GM18526 (cell line): ENCODE results near the gene UBTF.

Source experiments
- POLR2A ChIP-seq: IDR thresholded peaks from 3 replicates; pipeline ENCODE4 v1.6.1; 2011; ENCODE audit not compliant: insufficient read length; ENCODE audit errors: extremely low read depth

UBTF gene

DNA sequence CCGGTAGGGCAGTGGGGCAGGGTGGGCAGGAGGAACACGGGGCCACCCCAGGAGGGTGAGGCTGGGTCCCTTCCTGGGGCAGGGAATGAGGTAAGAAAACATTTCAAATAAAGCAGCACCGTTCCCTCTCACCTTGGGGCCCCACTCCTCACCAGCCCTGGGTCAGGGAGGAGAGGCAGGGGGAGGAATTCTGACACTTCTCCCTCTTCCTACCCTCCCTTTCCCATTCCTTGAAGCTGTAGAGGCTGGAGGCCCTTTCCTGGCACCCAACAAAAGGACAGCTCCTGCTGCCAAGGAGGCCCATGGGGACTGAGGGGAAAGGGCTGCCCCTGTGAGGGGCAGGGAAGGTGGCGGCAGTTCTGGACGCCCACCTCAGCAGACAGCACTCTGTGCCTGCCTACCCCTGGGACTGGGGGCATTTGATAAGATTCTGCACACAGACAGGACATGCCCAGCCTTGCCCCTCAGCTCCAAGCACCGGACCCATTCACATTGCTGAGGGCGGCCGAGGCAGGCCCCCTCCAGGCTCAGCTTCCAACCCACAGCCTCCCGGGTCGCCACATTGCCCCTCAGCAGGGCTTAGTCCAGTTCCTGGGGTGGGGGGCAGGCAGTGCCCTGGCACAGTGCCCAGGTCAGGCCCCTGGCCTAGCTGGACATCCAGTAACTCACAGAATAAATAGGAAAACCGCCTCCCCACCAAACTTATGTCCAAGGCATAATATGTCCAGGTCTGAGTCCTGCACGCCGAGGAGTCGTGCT is 26.0 kb downstream of the UBTF start:
- TF ChIP-seq POLR2A: no peak

DNA sequence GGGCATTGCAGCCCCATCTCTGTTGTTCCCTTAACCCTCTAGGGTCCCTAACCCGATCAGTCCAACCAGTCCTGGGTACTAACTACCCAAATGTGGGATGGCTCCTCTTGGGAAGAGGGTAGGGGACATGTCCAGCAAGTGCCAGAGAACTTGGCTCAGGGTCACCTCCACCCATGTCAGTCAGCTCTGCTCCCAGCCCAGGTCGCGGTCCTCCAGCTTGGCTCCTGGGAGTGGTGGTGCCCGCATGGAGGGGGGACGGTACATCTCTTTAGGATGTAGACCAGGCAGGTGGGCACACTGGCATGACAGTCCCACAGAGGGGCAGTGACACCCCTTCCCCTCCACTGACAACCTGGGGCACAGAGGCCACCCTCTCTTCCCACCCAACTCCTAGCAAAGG is 26.7 kb downstream of the UBTF start:
- no peak for TF ChIP-seq POLR2A

DNA sequence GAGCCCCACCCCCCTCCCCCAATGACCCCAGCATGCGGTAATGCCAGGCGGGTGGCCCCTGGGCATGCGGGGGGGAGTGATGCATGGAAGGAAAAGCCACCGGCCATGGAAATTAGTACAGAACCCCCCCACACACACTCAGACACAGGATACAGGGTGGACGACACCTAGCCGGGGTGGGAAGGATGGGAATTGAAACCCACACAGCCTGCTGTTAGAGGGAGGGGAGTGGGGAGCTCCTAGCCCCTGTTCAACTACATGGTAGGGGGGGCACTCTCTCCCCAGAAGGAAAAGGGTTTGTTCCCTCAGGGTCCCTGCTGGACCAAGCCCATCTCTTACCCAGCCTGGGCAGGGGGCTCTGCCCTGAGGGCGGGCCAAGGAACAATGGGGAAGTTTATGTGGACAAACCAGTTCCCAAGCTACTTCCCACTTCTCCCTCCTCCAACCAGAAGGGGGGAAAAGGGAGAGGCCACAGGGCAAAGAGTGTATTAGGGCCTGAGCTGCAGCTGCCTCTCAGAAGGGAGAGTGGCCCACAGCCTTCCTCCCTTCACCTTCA is 27.5 kb downstream of the UBTF start:
- TF ChIP-seq POLR2A: no peak

DNA sequence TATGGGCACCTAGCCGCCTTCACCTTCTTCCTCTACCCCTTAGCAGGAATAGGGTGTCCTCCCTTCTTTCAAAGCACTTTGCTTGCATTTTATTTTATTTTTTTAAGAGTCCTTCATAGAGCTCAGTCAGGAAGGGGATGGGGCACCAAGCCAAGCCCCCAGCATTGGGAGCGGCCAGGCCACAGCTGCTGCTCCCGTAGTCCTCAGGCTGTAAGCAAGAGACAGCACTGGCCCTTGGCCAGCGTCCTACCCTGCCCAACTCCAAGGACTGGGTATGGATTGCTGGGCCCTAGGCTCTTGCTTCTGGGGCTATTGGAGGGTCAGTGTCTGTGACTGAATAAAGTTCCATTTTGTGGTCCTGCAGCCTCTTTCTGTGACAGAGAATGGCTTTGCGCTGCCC is 28.1 kb downstream of the UBTF start:
- TF ChIP-seq POLR2A: no peak

GRCh38 chr17:44190481-44190880 is 29.0 kb downstream of the UBTF start:
- no peak for TF ChIP-seq POLR2A

- TF ChIP-seq POLR2A: no peak
These were observed 30.7 kb downstream of the UBTF start for GRCh38 chr17:44188576-44189403.

GRCh38 chr17:44187131-44187899 is 32.2 kb downstream of the UBTF start:
- TF ChIP-seq POLR2A: no peak

- peak; percentile 95 for TF ChIP-seq POLR2A
These were observed 33.0 kb downstream of the UBTF start, which contains the start of gene TMUB2 for GRCh38 chr17:44186307-44187130. Gene TMUB2 (plus strand): TSS chr17:44186972. CDS start chr17:44187709, 737 bp downstream.

GRCh38 chr17:44184212-44184810 is 35.2 kb downstream of the UBTF start:
- TF ChIP-seq POLR2A: no peak

DNA sequence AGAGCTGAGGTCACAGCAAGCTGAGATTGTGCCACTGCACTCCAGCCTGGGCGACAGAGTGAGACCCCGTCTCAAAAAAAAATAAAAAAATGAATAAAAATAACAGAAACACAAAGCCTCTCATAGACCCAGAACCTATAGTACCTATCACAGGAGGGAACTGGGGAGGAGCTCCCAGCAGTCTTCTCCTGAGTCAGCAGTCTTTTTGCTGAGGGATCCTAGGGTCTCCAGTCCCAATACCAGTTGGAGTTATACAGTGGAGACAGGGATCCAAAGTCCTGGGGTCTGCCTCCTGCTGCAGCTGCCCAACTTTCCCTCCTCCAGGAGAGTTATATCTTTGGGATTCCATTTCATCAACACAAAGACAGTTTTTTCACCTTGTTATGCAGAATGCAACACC is 36.5 kb downstream of the UBTF start:
- no peak for TF ChIP-seq POLR2A

DNA sequence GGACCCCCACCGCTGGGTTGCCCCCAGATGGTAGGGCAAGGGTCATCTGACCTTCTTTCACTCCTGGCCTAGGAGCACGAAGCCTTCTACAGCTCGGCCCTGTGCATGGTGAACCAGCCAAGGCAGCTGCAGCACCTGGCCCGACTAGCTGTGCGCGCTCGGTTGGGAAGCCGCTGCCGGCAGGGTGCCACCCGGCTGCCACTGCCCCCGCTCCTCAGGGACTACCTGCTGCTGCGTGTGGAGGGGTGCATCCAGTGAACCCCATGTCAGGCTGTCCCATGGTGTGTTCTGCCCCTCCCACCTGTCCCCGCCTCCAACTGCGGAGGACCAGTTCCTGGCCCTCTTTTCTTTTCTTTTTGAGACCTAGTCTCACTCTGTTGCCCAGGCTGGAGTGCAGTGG is 41.3 kb downstream of the UBTF start:
- no peak for TF ChIP-seq POLR2A

DNA sequence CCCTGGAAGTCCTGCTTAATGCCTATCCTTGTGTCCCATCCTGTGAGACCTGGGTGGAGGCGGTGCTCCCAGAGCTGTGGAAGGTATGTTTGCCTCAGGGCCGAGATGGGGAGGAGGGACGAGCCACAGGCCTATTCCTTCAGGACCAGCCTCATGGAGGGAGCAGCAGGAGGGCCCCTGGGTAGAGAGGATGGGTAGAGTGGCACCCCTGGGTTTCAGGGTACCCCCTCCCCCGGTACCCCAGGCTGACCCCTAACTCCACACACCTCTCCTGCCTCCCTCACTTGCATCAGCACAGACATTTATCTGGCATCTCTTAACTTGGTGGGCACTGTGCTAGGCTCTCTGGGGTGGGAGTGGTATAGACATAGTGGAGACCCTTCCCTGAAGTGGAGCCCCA is 41.8 kb downstream of the UBTF start:
- no peak for TF ChIP-seq POLR2A

DNA sequence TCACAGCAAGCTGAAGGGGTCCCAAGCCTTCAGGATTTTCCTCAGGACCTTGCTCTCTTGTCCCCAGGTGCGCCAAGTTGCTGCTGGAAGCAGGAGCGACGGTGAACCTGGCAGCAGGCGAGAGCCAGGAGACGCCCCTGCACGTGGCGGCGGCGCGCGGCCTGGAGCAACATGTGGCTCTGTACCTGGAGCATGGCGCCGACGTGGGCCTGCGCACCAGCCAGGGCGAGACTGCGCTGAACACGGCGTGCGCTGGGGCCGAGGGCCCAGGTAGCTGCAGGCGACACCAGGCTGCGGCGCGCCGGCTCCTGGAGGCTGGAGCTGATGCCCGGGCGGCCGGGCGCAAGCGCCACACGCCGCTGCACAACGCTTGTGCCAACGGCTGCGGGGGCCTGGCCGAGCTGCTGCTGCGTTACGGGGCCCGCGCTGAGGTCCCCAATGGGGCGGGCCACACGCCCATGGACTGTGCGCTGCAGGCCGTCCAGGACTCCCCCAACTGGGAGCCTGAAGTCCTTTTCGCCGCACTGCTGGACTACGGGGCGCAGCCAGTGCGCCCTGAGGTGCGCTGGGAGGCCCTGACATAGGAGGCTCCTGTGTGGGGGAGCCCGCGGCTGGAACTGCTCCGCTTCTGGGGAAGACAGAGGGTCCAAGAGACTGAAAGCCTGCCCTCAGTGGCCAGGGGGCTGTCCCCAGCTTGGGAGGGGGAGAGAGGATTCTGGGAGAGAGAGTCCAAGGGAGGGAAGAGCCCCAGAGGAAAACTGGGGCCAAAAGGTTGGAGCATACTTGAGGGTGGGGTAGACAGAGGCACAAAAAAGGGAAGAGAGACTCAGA is 42.6 kb downstream of the UBTF start:
- no peak for TF ChIP-seq POLR2A
